SU-DHL-6 (cell line): ENCODE results near the gene AMBP.

Source experiments
- CTCF ChIP-seq: fragments of 200-600 bp; sonication (generic); IDR thresholded peaks from one replicate; pipeline ENCODE4 v1.5.1; 2017; ENCODE audit warnings: antibody characterized with exemption, mild to moderate bottlenecking, low read length, moderate library complexity; ENCODE audit not compliant: insufficient read depth, poor library complexity, severe bottlenecking
- EZH2phosphoT487 ChIP-seq: fragments of 200-600 bp; sonication (generic), shearing (Covaris generic); conservative IDR thresholded peaks from 2 replicates; pipeline ENCODE4 v1.6.1; 2018; ENCODE audit warnings: mild to moderate bottlenecking, antibody characterized with exemption, low read length, moderate library complexity, mixed read lengths

- no peak for TF ChIP-seq CTCF
- no peak for TF ChIP-seq EZH2phosphoT487
These were observed 14.2 kb upstream of the AMBP start for GRCh38 chr9:114092336-114092735.
